ENCODE measurements around the gene SRPX2.
A peak's percentile ranks its signal among the peaks of the same experiment; 100 is the strongest.

Gene SRPX2, protein sequence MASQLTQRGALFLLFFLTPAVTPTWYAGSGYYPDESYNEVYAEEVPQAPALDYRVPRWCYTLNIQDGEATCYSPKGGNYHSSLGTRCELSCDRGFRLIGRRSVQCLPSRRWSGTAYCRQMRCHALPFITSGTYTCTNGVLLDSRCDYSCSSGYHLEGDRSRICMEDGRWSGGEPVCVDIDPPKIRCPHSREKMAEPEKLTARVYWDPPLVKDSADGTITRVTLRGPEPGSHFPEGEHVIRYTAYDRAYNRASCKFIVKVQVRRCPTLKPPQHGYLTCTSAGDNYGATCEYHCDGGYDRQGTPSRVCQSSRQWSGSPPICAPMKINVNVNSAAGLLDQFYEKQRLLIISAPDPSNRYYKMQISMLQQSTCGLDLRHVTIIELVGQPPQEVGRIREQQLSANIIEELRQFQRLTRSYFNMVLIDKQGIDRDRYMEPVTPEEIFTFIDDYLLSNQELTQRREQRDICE

DNA sequence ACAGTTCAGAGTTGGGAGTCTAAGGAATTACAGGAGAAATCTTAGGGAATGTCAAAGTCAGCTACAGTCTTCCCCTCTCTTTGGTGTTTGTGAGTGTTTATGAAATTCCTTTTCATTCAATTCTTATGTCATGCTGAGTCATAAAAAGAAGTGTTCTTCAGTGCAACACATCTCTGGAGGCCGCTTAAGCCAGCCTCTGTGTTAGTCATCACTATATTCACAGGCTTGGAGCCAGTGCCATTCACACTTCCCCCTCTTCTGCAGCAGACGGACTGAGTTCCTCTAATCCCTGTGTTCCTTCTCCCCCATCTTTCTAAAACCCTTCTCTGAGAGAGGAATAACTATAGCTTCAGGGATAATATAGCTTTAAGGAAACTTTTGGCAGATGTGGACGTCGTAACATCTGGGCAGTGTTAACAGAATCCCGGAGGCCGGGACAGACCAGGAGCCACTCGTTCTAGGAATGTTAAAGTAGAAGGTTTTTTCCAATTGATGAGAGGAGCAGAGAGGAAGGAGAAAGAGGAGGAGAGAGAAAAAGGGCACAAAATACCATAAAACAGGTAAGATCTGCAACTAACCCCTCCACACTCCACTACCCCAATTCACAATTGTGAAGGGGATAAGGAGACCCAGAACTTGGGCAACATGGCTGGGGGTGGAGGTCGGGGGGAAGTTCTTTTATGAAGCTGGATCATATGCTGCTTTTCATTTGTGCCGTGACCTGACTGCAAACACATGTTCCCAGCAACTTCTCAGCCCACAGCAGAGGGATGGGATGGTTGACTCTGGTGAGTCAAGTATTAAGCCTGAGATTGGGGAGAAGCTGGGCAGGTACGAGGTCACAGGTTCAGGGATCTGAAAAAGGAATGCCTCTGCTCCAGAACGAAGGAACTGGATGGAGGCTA lies at the start of gene SRPX2:
Gene SRPX2, plus strand, starts transcription at position 244 of the 905 bp plus-strand sequence. CDS start 2,124 bp downstream, outside the sequence.
- no peak for DNase-seq (ENCODE audit: low read depth in 3 of 3, low spot score in 1 of 3)

GRCh38 chrX:100596601-100597000 lies 47.4 kb upstream of the SRPX2 start:
- DNase-seq (ENCODE audit: low read depth in 3 of 3, low spot score in 1 of 3), result no peak

GRCh38 chrX:100599456-100599855 lies 44.5 kb upstream of the SRPX2 start:
- no peak for DNase-seq (ENCODE audit: low read depth in 3 of 3, low spot score in 1 of 3)

GRCh38 chrX:100600340-100600739 lies 43.7 kb upstream of the SRPX2 start:
- DNase-seq (ENCODE audit: low read depth in 3 of 3, low spot score in 1 of 3), result no peak

- no peak for DNase-seq (ENCODE audit: low read depth in 3 of 3, low spot score in 1 of 3)
These were observed 43.2 kb upstream of the SRPX2 start for GRCh38 chrX:100600758-100601157.

DNA sequence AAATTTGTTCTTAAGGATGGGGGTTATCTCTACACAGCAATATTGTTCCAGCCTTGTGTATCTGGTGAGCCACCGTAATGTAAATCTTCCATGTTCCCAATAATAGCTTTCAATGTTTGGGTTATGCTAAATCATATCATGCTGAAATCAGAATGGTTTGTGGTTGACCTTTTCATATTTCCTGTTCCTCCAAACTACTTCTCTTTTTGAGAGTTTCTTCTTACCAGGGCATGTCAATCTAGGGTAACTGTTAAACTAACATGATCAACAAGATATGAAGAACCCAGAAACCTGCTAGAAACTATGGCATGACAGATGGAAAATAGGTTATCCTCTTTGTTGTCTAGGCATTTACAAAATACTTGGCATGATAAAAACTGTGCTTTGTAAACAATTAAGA lies 37.2 kb upstream of the SRPX2 start:
- no peak for DNase-seq (ENCODE audit: low read depth in 3 of 3, low spot score in 1 of 3)

- no peak for DNase-seq (ENCODE audit: low read depth in 3 of 3, low spot score in 1 of 3)
These were observed 34.4 kb upstream of the SRPX2 start for GRCh38 chrX:100609591-100609990.

DNA sequence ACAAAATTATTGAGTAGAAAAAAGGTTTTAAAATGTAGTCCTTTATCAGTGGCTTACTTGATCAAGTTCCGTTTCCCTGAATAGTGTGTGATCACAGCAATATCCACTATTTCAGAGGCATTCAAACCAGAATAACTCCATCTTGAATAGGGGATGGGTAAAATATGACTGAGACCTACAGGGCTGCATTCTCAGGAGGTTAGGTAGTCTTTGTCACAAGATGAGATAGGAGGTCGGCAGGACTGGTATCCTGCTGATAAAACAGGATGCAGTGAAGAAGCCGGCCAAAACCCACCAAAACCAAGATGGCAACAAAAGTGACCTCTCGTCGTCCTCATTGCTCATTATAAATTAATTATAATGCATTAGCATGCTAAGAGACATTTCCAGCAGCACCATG lies 32.0 kb upstream of the SRPX2 start:
- no peak for DNase-seq (ENCODE audit: low read depth in 3 of 3, low spot score in 1 of 3)

DNA sequence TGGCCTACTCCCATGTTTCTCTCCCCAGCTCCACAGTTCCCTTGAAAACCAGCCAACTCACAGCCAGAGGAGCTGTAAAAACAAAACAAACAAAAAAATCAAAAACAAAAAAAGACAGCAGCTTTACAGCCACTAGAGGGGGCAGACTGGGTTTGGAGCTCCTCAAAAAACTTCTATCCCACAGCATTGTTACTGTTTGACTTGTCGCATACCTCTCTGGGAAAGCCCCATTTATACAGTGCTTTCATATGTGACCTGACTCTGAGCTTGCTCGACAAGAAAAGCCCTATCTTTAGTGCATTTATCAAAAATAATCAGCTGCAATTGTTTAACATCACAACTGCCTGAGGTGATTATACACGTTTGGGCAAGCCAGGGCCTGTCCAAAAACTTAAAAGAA lies 29.0 kb upstream of the SRPX2 start:
- no peak for DNase-seq (ENCODE audit: low read depth in 3 of 3, low spot score in 1 of 3)

GRCh38 chrX:100623001-100623400 lies 21.0 kb upstream of the SRPX2 start:
- DNase-seq (ENCODE audit: low read depth in 3 of 3, low spot score in 1 of 3), result no peak

- DNase-seq (ENCODE audit: low read depth in 3 of 3, low spot score in 1 of 3), result no peak
These were observed 18.0 kb upstream of the SRPX2 start for GRCh38 chrX:100625985-100626491.

- DNase-seq (ENCODE audit: low read depth in 3 of 3, low spot score in 1 of 3), result no peak
These were observed 9.0 kb upstream of the SRPX2 start for GRCh38 chrX:100635040-100635439.

GRCh38 chrX:100635989-100636320 lies 8.0 kb upstream of the SRPX2 start:
- DNase-seq (ENCODE audit: low read depth in 3 of 3, low spot score in 1 of 3), result no peak

GRCh38 chrX:100636321-100636991 lies 7.5 kb upstream of the SRPX2 start, which contains the start of gene TSPAN6:
TSS of gene TSPAN6 (minus strand) at chrX:100636806. CDS start at chrX:100636694, 112 bp downstream.
- peak; percentile 31 to 55 (median 46) for DNase-seq (ENCODE audit: low read depth in 3 of 3, low spot score in 1 of 3)

DNA sequence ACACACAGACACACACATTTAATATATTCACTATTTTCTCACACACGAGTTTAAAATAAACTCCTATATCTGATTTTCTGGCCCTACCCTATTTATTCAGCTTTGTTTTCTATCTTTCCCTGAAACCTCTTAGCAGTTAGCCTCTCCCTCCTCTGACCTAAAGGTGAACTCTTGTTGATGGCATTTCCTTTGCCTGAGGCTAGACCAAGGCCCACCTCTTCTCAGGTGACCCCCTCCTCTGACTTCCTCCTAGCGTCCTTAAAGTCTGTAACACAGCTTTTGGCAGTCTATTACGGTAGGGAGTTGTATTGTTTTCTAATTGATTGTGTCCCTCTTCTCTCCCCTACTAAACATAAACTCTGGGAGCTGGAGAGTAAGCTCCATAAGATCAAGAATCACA lies 1.7 kb upstream of the SRPX2 start:
- no peak for DNase-seq (ENCODE audit: low read depth in 3 of 3, low spot score in 1 of 3)

GRCh38 chrX:100643212-100643611 lies 787 bp upstream of the SRPX2 start:
- no peak for DNase-seq (ENCODE audit: low read depth in 3 of 3, low spot score in 1 of 3)

DNA sequence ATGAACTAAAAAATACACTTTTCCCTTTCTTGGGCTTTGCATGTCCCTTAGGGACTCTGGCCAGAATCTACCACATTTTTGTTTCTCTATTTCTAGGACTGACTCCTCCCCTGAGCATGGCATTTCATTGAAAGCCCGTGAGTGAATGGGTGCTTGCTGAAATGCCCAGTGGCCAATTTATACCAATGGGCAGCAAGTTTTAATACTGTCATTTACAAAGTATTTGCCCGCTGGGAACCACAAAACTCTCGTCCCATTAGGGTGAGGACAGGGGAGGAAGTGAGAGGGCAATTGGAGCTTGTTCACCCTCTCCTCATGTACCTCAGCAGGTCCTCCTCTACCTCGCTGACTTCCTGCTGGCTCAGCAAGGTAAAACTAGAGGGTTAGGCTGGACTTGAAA lies 1.1 kb downstream of the SRPX2 start:
- no peak for DNase-seq (ENCODE audit: low read depth in 3 of 3, low spot score in 1 of 3)

- no peak for DNase-seq (ENCODE audit: low read depth in 3 of 3, low spot score in 1 of 3)
These were observed 3.1 kb downstream of the SRPX2 start for GRCh38 chrX:100647095-100647494.

DNA sequence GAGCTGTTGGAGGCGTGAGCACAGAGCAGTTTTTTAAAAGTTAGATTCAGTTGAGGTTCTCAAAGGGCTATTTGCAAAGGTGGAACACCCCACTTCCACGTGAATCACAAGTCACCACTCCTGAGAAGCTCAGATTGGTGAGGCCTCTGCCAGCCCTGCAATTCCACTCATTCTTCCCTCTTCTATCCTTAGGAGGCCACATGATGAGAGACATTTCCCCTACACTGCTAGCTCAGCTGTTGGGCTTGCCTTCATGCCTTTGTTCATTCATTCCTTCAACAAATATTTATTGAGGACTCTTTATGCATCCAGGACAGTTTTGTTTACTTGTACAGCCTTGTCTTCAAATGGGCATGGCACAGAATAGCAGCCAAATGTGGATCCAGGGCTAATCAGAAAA lies 3.7 kb downstream of the SRPX2 start:
- DNase-seq (ENCODE audit: low read depth in 3 of 3, low spot score in 1 of 3), result no peak

GRCh38 chrX:100648458-100649417 lies 4.7 kb downstream of the SRPX2 start:
- DNase-seq (ENCODE audit: low read depth in 3 of 3, low spot score in 1 of 3), result no peak

Data from stimulated activated CD4-positive, alpha-beta T cell treated with anti-CD3 and anti-CD28 coated beads, TNF-alpha, amount 100 ng/mL, for 1 hour (primary cell).